ENCODE results near the gene LAX1.
"Not testable (repeated sequence)": the region's sequence is repeated elsewhere in the genome, so short reads cannot be mapped to it uniquely, and the experiment has no call there.

The LAX1 gene

GRCh38 chr1:203769505-203770343 is 4.7 kb downstream of the LAX1 start:
- DNase-seq (ENCODE audit: low spot score) = no peak

GRCh38 chr1:203771901-203772301 is 6.9 kb downstream of the LAX1 start:
- no peak for DNase-seq (ENCODE audit: low spot score)

- DNase-seq (ENCODE audit: low spot score) = no peak
These were observed 7.9 kb downstream of the LAX1 start for GRCh38 chr1:203772836-203773235.

GRCh38 chr1:203776636-203777035 is 11.7 kb downstream of the LAX1 start:
- no peak for DNase-seq (ENCODE audit: low spot score)

GRCh38 chr1:203777596-203777995 is 12.6 kb downstream of the LAX1 start:
- no peak for DNase-seq (ENCODE audit: low spot score)

GRCh38 chr1:203778146-203778545 is 13.2 kb downstream of the LAX1 start:
- DNase-seq (ENCODE audit: low spot score) = no peak

- no peak for DNase-seq (ENCODE audit: low spot score)
These were observed 13.8 kb downstream of the LAX1 start for GRCh38 chr1:203778789-203779188.

- no peak for DNase-seq (ENCODE audit: low spot score)
These were observed 17.0 kb downstream of the LAX1 start for GRCh38 chr1:203781962-203782361.

GRCh38 chr1:203789966-203790365 is 25.0 kb downstream of the LAX1 start:
- no peak for DNase-seq (ENCODE audit: low spot score)

- no peak for DNase-seq (ENCODE audit: low spot score)
These were observed 26.5 kb downstream of the LAX1 start for GRCh38 chr1:203791498-203791897.

- DNase-seq (ENCODE audit: low spot score) = no peak
These were observed 27.5 kb downstream of the LAX1 start for GRCh38 chr1:203792486-203792885.

- DNase-seq (ENCODE audit: low spot score) = not testable (repeated sequence)
These were observed 28.6 kb downstream of the LAX1 start for GRCh38 chr1:203793561-203793960.

- DNase-seq (ENCODE audit: low spot score) = no peak
These were observed 29.9 kb downstream of the LAX1 start for GRCh38 chr1:203794764-203795440.

- DNase-seq (ENCODE audit: low spot score) = peak; percentile 99
These were observed 30.7 kb downstream of the LAX1 start, which contains the start of the genes ZBED6 and ZC3H11A for GRCh38 chr1:203795441-203796235. Gene ZBED6 (plus strand): TSS chr1:203795623. CDS start chr1:203797523, 1,900 bp downstream. Gene ZC3H11A (plus strand): TSS chr1:203795623. CDS start chr1:203817071, 21,448 bp downstream.

GRCh38 chr1:203796236-203796605 is 31.2 kb downstream of the LAX1 start:
- peak; percentile 38 for DNase-seq (ENCODE audit: low spot score)

- no peak for DNase-seq (ENCODE audit: low spot score)
These were observed 32.2 kb downstream of the LAX1 start for GRCh38 chr1:203797216-203797615.

GRCh38 chr1:203797948-203798655 is 33.1 kb downstream of the LAX1 start:
- DNase-seq (ENCODE audit: low spot score) = no peak

- no peak for DNase-seq (ENCODE audit: low spot score)
These were observed 34.2 kb downstream of the LAX1 start for GRCh38 chr1:203799157-203799556.

GRCh38 chr1:203799971-203800370 is 35.0 kb downstream of the LAX1 start:
- DNase-seq (ENCODE audit: low spot score) = no peak

- DNase-seq (ENCODE audit: low spot score) = no peak
These were observed 40.7 kb downstream of the LAX1 start for GRCh38 chr1:203805689-203806088.

GRCh38 chr1:203807196-203807595 is 42.2 kb downstream of the LAX1 start:
- no peak for DNase-seq (ENCODE audit: low spot score)

Measured in activated CD4-positive, alpha-beta T cell treated with anti-CD3 and anti-CD28 coated beads, Interleukin-2, Interleukin-4, amounts not matched to agents 100 ng/mL and 50 ng/mL, durations not matched to agents 16 hours and 8 hours (primary cell).